Activated CD4-positive, alpha-beta T cell treated with anti-CD3 and anti-CD28 coated beads, Interleukin-2, amount 50 U/mL, for 4 hours (primary cell): ENCODE results near the gene MORN1.
"Not testable (repeated sequence)": the region's sequence is repeated elsewhere in the genome, so short reads cannot be mapped to it uniquely, and the experiment has no call there.

Experiments
- DNase-seq, 2 experiments: peaks; one replicate each; pipeline ENCODE4 v3.0.0-alpha.2; 2020

Gene MORN1

GRCh38 chr1:2334883-2335534 lies 56.3 kb downstream of the MORN1 start:
- DNase-seq, result no peak

- no peak for DNase-seq
Observed at GRCh38 chr1:2334366-2334765, 57.0 kb downstream of the MORN1 start.

GRCh38 chr1:2331580-2331979 lies 59.8 kb downstream of the MORN1 start:
- not testable (repeated sequence) for DNase-seq

GRCh38 chr1:2331200-2331544 lies 60.2 kb downstream of the MORN1 start:
- DNase-seq, result no peak

- DNase-seq, result no peak
Observed at GRCh38 chr1:2330519-2331199, 60.7 kb downstream of the MORN1 start.

GRCh38 chr1:2330035-2330434 lies 61.3 kb downstream of the MORN1 start:
- DNase-seq, result no peak

- no peak for DNase-seq
Observed at GRCh38 chr1:2328676-2329455, 62.5 kb downstream of the MORN1 start.

- no peak for DNase-seq
Observed at GRCh38 chr1:2327841-2328240, 63.5 kb downstream of the MORN1 start.

- DNase-seq, result not testable (repeated sequence)
Observed at GRCh38 chr1:2327162-2327561, 64.2 kb downstream of the MORN1 start.

GRCh38 chr1:2326524-2326923 lies 64.8 kb downstream of the MORN1 start:
- DNase-seq, result no peak

GRCh38 chr1:2324553-2325366 lies 66.6 kb downstream of the MORN1 start:
- no peak for DNase-seq

GRCh38 chr1:2323451-2323974 lies 67.8 kb downstream of the MORN1 start:
- DNase-seq, result no peak

GRCh38 chr1:2322581-2323211 lies 68.7 kb downstream of the MORN1 start:
- DNase-seq, result no peak

- no peak for DNase-seq
Observed at GRCh38 chr1:2322065-2322571, 69.2 kb downstream of the MORN1 start.

- DNase-seq, result no peak
Observed at GRCh38 chr1:2320760-2321667, 70.3 kb downstream of the MORN1 start.

- DNase-seq, result no peak
Observed at GRCh38 chr1:2320006-2320405, 71.3 kb downstream of the MORN1 start.

GRCh38 chr1:2319291-2319690 lies 72.1 kb downstream of the MORN1 start:
- DNase-seq, result no peak

- DNase-seq, result no peak
Observed at GRCh38 chr1:2318314-2319278, 72.8 kb downstream of the MORN1 start.

- no peak for DNase-seq
Observed at GRCh38 chr1:2317230-2318065, 73.9 kb downstream of the MORN1 start.
